ENCODE measurements around the gene LIPF.

The LIPF gene

DNA sequence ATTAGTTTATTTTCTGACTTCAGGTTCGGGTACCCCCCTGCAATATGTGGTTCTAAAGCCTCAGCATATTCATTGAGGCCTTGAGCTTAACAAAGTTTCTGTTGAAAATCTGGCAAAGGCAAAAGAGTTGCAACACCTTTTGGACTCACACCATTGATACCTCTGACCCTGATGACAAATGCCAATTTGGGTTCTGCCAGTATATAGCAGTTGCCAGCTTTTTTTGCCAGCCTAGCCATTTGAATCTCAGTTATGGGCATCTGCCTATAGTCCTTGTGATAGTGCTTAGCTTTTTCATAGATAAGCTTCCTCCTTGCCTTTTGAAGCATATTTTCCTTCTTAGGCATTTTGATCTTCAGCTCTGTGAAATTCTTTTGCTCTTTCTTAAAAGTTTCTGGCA is 45.7 kb upstream of the LIPF start:
- H4K20me1 ChIP-seq (ENCODE audit: low read depth, low read length) = no peaks in the 10 kb centered on the region
- no peaks in the 10 kb centered on the region for H3K36me3 ChIP-seq (ENCODE audit: low read length)
- H3K27ac ChIP-seq (ENCODE audit: low read depth, low read length) = no peak overlapping the region
- no peaks in the 10 kb centered on the region for H3K79me2 ChIP-seq (ENCODE audit: insufficient read depth, low read length)
- H3K4me3 ChIP-seq (ENCODE audit: insufficient read depth, low read length, poor library complexity, severe bottlenecking) = no peak overlapping the region
- H3K9ac ChIP-seq (ENCODE audit: low read length) = no peak overlapping the region
- no peak overlapping the region for H2AFZ ChIP-seq (ENCODE audit: low read depth, low read length, severe bottlenecking)
- no peaks in the 10 kb centered on the region for H3F3A ChIP-seq (ENCODE audit: insufficient read depth)
- H3K9me3 ChIP-seq (ENCODE audit: insufficient read depth, low read length) = no peaks in the 10 kb centered on the region
- H3K4me2 ChIP-seq (ENCODE audit: low read depth, low read length, poor library complexity, severe bottlenecking) = no peak overlapping the region
- no peaks in the 10 kb centered on the region for H3K9me2 ChIP-seq (replicated peaks; ENCODE audit: insufficient read depth, low read length)
- no peak for TF ChIP-seq EZH2phosphoT487 (conservative IDR thresholded peaks at IDR 0.05; ENCODE audit: low read length)
- TF ChIP-seq, protein P1, sequence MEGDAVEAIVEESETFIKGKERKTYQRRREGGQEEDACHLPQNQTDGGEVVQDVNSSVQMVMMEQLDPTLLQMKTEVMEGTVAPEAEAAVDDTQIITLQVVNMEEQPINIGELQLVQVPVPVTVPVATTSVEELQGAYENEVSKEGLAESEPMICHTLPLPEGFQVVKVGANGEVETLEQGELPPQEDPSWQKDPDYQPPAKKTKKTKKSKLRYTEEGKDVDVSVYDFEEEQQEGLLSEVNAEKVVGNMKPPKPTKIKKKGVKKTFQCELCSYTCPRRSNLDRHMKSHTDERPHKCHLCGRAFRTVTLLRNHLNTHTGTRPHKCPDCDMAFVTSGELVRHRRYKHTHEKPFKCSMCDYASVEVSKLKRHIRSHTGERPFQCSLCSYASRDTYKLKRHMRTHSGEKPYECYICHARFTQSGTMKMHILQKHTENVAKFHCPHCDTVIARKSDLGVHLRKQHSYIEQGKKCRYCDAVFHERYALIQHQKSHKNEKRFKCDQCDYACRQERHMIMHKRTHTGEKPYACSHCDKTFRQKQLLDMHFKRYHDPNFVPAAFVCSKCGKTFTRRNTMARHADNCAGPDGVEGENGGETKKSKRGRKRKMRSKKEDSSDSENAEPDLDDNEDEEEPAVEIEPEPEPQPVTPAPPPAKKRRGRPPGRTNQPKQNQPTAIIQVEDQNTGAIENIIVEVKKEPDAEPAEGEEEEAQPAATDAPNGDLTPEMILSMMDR (IDR thresholded peaks at IDR 0.05; ENCODE audit: insufficient read depth, low read length, poor library complexity, severe bottlenecking) = no peak
- no peaks in the 10 kb centered on the region for H3K27me3 ChIP-seq (ENCODE audit: low read length)

DNA sequence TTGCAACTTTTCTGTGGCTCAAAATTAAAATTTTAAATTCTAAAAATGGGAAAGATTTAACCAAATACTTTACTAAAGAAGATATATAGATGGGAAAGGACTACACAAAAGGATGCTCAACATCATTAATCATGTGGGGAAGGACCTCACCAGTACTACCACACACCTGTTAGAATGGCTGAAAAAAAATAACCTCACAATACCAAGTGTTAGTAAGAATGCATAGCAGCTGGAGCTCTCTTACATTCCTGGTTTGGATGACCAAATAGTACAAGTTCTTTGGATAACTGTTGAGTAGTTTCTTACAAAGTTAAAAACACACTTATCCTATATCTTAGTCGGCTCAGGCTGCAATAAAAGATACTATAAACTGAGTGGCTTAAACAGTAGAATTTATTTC is 43.8 kb upstream of the LIPF start:
- no peak for TF ChIP-seq EZH2phosphoT487 (conservative IDR thresholded peaks at IDR 0.05; ENCODE audit: low read length)
- TF ChIP-seq, protein P1 (IDR thresholded peaks at IDR 0.05; ENCODE audit: insufficient read depth, low read length, poor library complexity, severe bottlenecking) = no peak
- Histone ChIP-seq H3K9ac (ENCODE audit: low read length) (no peak overlapping the region), H3K9me3 (ENCODE audit: insufficient read depth, low read length) (no peaks in the 10 kb centered on the region), H2AFZ (ENCODE audit: low read depth, low read length, severe bottlenecking) (no peak overlapping the region), H3K27me3 (ENCODE audit: low read length) (no peaks in the 10 kb centered on the region), H3K79me2 (ENCODE audit: insufficient read depth, low read length) (no peaks in the 10 kb centered on the region), H3K4me3 (ENCODE audit: insufficient read depth, low read length, poor library complexity, severe bottlenecking) (no peak overlapping the region), H3F3A (ENCODE audit: insufficient read depth) (no peaks in the 10 kb centered on the region), H4K20me1 (ENCODE audit: low read depth, low read length) (no peaks in the 10 kb centered on the region), H3K4me2 (ENCODE audit: low read depth, low read length, poor library complexity, severe bottlenecking) (no peak overlapping the region), H3K36me3 (ENCODE audit: low read length) (no peaks in the 10 kb centered on the region), H3K9me2 (replicated peaks; ENCODE audit: insufficient read depth, low read length) (no peaks in the 10 kb centered on the region), H3K27ac (ENCODE audit: low read depth, low read length) (no peak overlapping the region)

DNA sequence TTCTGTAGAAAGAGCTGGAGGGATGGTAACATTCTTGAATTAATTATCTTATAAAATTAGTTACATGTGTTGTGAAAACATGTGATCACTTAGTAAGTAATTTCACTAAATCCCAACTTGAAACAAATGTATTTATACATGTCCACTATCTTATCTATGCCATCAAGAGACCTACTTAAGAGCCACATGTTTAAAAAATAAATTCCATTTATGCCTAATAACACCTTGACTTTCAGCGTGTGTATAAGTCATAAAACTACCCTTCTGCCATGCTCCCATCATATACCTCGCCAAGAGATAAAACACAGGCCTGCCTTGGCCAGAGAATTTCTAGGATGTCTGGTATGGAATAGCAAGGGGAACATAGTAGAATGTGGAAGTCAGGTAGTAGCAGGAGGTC is 40.4 kb upstream of the LIPF start:
- Histone ChIP-seq H3F3A (ENCODE audit: insufficient read depth) (no peaks in the 10 kb centered on the region), H3K27ac (ENCODE audit: low read depth, low read length) (no peak overlapping the region), H3K4me3 (ENCODE audit: insufficient read depth, low read length, poor library complexity, severe bottlenecking) (no peak overlapping the region), H3K4me2 (ENCODE audit: low read depth, low read length, poor library complexity, severe bottlenecking) (no peak overlapping the region), H3K9ac (ENCODE audit: low read length) (no peak overlapping the region), H3K9me2 (replicated peaks; ENCODE audit: insufficient read depth, low read length) (no peaks in the 10 kb centered on the region), H3K79me2 (ENCODE audit: insufficient read depth, low read length) (no peaks in the 10 kb centered on the region), H3K27me3 (ENCODE audit: low read length) (no peaks in the 10 kb centered on the region), H3K36me3 (ENCODE audit: low read length) (no peaks in the 10 kb centered on the region), H2AFZ (ENCODE audit: low read depth, low read length, severe bottlenecking) (no peak overlapping the region), H4K20me1 (ENCODE audit: low read depth, low read length) (no peaks in the 10 kb centered on the region), H3K9me3 (ENCODE audit: insufficient read depth, low read length) (no peaks in the 10 kb centered on the region)
- TF ChIP-seq EZH2phosphoT487 (conservative IDR thresholded peaks at IDR 0.05; ENCODE audit: low read length) = no peak

DNA sequence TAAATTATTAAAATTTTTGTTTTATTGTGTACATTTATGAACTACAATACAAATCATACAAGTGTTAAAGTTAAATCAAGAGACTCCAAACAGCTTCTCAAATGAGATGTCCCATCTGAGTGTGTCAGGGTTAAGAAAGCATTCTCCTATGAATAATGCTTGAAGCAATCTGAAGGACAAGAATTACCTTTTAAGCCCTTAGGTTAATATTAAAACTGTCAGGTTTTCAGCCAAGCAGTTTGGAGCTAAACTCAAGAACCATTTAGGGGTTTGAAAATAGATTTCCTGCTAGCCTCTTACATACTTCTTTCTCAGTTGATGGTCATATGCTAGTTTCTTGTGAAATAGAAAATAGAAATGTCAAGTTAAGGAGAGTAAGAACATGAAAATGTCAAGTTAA is 39.4 kb upstream of the LIPF start:
- Histone ChIP-seq H3K9me3 (ENCODE audit: insufficient read depth, low read length) (no peaks in the 10 kb centered on the region), H3F3A (ENCODE audit: insufficient read depth) (no peaks in the 10 kb centered on the region), H2AFZ (ENCODE audit: low read depth, low read length, severe bottlenecking) (no peak overlapping the region), H3K9me2 (replicated peaks; ENCODE audit: insufficient read depth, low read length) (no peaks in the 10 kb centered on the region), H4K20me1 (ENCODE audit: low read depth, low read length) (no peaks in the 10 kb centered on the region), H3K9ac (ENCODE audit: low read length) (no peak overlapping the region), H3K79me2 (ENCODE audit: insufficient read depth, low read length) (no peaks in the 10 kb centered on the region), H3K27ac (ENCODE audit: low read depth, low read length) (no peak overlapping the region), H3K4me2 (ENCODE audit: low read depth, low read length, poor library complexity, severe bottlenecking) (no peak overlapping the region), H3K27me3 (ENCODE audit: low read length) (no peaks in the 10 kb centered on the region), H3K4me3 (ENCODE audit: insufficient read depth, low read length, poor library complexity, severe bottlenecking) (no peak overlapping the region), H3K36me3 (ENCODE audit: low read length) (no peaks in the 10 kb centered on the region)
- TF ChIP-seq EZH2phosphoT487 (conservative IDR thresholded peaks at IDR 0.05; ENCODE audit: low read length) = no peak
- TF ChIP-seq, protein P1 (IDR thresholded peaks at IDR 0.05; ENCODE audit: insufficient read depth, low read length, poor library complexity, severe bottlenecking) = no peak
